GM19035 (cell line): ENCODE results near the gene SCAF1.
A peak's percentile ranks its signal among the peaks of the same experiment; 100 is the strongest.

ENCODE experiments used
- ATAC-seq: cut with Tn5 transposase; IDR thresholded peaks from one replicate; pipeline ENCODE4 v1.9.1; 2021; ENCODE audit not compliant: unreplicated experiment

Gene SCAF1

DNA sequence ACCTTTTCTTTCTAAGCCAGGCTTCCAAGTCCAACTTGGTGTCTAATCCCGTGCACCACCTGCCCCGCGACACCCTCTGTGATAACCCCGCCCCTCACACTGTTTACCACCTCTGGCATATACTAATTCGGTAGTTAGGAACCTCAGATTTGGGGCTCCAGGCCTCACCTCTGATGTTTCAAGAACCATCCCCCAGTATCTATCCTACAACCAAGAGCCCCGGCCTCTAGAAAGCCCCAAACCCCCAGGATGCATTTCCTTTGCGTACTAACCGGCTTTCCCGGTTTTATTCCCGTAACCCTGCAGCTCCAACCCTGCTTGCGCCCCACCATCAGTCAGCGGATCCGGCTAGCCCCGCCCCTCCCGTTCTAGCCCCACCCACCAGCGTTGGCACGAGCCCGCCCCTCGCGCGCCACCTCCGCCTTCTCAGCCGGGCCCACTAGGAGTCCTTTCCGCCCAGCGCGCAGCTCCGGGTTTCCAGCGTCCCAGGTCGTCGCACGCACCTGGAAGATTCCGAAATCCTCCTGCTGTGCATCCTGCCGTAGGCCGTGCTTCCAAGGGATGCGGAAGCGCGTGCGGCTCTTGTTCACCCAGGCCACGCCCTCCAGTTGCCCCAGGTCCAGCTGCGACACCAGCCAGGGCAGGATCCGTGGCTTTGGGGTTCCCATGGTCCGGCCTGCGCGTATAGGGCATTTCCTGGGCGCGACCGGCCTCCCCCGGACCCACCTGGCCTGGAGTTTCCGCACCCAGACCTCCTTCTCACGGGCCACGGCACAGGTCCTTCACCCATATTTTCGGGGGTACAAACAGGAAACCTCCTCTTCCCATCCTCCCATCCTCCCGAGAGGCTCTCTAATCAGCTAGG lies 22.4 kb downstream of the SCAF1 start:
- ATAC-seq = peak; percentile 44

DNA sequence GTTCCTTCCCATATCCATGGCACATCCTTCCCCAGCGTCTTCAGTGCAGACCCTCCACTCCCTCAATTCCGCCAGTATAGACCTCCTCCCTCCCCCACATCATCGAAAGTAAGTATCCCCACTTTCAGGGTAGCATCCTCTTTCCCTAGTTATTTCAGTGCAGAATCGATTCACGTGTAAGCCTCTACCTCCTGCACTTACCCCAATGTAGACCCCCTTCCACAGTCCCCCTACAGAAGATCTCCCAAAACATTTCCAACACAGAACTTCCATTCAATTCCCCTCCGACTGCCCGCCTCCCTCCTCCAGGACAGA lies 23.0 kb downstream of the SCAF1 start:
- ATAC-seq = no peak

DNA sequence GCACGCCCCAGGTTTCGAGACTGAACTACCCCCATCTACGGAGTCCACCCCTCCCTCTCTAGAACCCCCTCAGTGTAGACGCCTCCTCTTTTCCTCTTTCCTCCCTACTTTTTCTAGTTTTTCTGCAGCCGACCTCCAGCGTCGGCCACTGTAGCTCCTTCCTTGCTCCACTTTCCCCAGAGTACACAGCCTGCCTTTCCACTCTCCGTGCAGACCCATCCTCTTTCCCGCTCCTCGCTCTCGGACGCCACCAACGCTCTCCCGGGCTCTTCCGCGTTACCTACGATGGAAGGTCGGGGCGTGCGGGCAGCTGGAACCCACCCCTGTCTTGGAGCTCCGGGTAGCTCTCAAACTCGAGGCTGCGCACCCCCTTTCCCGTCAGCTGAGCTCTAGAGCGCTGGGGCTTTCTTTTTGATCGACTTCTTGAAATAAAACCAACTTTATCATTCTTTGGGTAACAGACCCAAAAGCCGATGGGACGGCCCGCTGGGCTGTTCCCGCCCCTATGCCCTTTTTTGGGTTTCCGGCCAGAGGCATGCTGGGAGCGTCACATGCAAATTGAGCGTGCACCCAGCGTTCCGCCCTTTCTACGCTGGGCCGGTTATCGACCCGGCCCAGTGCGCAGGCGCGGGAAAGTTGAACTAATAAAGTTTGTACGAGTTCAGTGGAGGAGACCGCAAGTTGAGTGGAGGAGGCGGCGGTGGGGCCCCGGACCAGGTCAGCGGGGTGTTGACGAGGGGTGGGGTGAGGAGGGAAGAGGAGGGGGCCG lies 23.5 kb downstream of the SCAF1 start, which contains the start of the genes BCL2L12 and IRF3:
BCL2L12 (plus strand) TSS at position 583 of the 769 bp plus-strand sequence. CDS start 760 bp downstream, outside the sequence.
IRF3 (minus strand) TSS at position 507 of the 769 bp plus-strand sequence. CDS start 1,019 bp downstream, outside the sequence.
- peak; percentile 81 for ATAC-seq

DNA sequence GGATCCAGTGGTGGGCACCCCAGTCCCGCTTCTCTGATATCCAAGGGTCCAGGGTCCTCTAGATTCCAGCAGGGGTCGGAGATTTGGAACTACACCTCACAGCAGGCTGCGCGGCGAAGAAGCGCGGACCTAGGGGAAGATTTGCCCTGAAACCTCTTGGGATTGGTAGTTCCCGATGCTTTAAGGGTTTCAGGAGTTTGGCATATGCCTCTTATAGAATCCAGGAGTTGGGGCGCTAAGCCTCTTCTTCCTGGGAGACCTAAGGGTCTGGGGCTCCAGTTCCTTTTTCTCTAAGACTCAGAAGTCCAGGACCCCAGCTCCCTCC lies 24.1 kb downstream of the SCAF1 start:
- no peak for ATAC-seq

DNA sequence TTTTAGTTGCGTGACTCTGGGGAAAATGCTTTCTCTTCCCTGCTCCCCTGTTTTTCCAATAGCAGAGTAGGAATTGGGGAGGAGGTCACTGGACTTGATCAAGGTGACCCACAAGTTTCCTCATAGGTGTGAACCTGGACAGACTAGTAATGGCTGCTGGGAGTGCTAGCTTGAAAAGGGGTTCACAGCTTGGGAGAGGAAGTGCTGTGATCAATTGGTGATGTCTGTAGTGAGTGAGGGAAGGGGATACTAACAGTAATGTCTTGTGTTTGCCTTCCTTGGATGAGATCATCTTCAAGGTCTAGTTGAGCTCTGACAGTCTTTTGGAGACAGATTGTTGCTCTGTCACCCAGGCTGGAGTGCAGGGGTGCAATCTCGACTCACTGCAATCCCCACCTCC lies 25.5 kb downstream of the SCAF1 start:
- no peak for ATAC-seq

DNA sequence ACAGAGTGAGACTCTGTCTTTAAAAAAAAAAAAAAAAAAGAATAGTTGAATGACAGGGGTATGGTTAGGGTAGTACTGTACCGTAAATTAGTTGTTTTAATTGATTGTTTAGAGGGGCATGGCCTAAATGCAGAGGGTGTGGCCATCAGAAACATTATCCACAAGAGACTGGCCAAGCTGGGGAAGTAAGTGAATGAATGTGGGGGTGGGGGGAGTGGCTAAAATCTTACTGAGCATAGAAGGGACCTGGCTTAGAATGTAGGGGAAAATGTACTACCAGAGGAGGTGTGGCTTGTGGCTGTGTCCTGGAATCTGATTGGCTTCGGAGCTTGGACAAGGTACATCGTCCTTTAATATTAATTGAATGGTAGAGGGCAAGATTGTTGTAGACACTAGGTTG lies 27.5 kb downstream of the SCAF1 start:
- no peak for ATAC-seq

DNA sequence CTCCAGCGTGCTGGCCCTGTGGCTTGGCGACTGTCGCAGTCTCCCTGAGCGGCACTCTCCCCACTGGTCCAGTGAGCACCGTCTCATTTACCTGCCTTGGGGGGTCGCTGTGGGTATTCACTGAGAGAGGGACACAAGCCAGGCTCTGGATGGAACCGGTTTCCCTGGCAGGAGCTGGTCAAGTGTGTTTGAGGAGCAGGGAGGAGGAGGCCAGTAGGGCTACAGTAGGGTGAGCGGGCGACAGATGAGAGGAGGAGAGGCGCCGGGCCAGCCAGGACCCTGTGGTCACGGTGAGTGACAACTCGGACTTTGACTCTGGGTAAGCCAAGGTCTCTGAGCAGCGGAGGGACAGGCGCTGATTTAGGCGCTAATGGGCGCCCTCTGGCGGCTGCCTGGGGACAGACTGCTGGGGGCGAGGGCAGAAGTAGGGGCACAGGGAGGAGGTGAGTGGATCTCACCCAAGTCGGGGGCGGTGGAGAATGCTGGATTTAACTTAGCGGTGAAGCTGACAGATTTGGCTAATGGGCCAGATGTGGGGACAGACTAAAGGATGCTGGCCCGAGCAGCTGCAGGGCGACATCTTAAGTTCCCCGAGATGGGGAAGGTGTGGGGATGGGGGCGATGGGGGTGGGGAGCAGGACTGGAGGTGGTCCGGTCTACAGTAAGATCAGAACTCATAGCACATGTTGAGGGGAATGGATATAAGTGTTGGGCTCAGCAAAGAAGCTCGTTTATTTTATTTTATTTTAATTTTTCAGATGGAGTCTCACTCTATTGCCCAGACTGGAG lies 30.3 kb downstream of the SCAF1 start:
- ATAC-seq = no peak

DNA sequence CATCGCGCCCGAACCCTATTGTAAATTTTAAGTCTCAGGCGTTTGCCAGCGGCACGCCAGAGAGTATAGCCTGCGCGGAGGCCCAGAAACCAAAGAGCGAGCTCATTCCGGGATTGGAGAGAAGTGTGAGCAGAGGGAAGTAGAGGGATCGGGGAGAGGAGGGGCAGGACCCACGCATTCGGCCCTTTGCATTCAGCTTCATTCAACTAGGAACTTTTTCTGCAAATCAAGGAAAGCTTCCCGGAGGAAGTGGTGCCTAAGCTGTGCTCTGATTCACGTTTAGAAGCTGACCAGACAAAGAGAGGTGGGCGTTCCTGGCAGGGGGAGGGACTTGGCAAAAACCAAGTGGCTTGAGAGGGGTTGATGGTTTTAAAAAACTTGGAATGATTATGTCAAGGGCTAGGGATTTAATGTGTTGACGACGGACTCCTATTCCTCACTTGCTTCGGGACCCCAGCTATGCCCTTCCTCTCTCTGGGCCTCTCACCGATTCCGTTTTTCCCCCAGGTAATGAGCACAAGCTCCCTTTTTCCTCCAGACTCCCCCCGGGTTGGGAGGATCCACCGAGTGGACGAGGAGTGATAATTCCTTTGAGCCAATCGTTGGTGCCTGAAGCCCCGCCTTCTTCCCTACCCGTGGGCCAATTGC lies 34.3 kb downstream of the SCAF1 start:
- ATAC-seq = peak; percentile 18

DNA sequence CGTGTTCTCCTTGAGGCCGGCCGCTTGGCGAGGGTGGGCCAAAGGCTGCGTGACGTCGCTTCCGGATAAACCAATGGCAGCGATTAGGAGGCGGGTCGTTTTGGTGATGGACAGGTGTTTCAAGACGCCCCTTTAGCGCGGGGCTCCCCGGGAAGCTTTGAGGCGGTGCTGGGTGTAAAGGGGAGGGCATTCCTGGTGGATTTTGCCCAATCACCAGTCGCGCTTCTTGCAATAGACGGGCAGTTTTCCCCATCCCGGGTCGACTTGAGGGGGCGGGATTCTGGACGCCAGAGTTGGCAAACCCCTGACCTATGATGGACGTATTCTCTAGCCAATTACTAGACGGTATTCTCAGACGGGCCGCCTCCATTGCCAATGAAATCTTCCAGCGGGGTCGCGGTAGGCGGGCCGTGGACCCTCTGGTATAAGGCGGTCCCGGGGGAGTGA lies 34.8 kb downstream of the SCAF1 start:
- peak; percentile 68 for ATAC-seq

DNA sequence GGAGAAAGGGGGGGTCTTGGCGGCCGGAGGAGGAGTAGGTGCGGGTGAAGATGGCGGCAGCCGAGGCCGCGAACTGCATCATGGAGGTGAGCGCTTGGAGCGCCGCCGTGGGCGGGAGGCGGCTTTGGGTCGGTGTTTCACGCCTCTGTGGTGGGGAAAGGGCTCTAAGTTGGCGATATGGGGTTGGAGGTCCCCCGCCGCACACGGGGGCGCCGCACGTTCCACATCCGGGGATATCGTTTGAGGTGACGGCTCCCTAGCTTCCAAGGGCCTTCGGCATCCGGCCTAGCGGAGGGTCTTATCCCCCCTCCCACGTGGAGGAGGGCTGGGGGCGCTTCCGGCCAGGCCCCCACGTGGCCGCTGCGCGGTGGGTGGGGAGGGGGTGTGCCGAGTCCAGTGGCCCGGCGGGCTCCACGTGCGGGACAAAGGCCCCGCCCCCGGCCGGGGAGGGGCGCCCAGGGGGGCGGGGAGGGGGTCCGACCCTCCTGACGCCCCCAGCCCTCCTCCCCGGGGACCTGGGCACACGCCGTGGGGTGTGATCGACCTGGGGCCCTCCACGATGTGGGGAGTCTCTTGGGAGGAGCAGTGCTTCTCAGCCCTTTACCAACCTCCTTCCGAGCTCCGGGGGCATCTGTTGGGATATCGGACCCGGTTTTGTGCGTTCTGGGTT lies 35.4 kb downstream of the SCAF1 start, which contains the start of gene PRMT1:
PRMT1 (plus strand) TSS at position 41 of the 670 bp plus-strand sequence; CDS start at position 51, 10 bp downstream.
- ATAC-seq = no peak

DNA sequence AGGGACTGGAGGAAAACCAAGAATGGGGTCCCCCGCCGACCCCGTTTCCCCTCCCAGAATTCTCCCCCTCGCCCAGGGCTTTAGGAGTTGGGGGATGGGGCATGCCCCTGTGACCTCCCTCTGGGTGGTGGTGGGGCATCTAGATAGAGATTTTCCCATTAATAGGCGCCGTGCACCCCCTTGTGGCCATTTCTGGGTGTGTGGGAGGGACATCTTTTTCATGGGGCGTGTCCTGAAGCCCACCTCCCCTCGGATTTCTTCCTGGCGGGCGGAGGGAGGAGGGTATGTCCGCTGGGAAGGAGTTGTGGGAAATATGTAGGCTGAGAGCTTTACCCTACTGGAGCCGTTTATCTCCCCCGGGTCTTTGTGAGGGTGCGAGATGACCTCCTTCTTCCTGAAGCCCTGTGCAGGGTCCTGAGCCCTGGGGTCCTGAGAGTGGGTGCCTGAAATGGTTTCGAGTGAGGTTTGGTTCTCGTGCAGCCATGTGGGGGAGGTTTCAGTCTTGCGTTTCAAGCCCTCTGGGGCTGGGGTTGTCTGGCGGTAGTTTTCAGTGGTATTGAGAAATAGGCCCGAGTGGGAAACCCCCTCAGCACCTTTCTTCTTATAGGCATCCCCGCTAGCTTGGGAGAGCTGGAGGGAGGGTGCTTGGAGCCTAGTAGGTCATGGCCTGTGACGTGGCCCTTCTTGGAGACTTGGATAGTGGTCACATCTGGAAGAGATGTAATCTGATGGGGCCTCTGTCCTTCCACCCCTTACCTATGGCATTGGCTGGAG lies 36.1 kb downstream of the SCAF1 start:
- ATAC-seq = no peak

DNA sequence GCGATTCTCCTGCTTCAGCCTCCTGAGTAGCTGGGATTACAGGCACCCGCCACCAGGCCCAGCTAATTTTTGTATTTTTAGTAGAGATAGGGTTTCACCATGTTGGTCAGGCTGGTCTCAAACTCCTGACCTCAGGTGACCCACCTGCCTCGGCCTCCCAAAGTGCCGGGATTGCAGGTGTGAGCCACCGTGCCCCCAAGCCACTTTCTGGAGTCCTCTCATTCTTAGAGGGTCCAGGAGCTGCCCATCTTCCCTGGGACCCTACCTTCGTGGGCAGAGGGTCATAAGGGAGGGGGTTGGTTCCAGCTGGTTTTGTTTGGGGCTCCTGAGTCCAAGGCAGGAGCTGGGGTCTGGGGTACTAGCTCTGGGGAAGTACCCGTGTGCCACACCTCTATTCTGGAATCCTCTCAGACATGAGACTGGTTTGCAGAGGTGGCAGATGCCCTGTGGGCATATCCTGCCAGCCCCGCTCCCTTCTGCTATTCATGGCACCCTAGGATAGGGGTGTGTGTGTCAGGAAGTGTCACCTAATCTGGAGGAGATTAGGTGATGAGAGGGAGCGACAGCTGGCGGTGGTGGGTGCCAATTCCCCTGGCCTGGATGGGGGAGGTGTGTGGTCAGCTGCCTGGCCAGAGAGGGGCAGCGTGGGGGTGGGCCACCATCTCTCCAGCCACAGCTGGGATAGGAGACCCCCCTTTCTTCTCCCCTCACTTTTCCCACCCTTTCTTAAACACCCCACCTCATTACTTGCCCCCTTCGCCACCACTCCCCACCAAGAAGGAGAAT lies 37.2 kb downstream of the SCAF1 start:
- no peak for ATAC-seq

DNA sequence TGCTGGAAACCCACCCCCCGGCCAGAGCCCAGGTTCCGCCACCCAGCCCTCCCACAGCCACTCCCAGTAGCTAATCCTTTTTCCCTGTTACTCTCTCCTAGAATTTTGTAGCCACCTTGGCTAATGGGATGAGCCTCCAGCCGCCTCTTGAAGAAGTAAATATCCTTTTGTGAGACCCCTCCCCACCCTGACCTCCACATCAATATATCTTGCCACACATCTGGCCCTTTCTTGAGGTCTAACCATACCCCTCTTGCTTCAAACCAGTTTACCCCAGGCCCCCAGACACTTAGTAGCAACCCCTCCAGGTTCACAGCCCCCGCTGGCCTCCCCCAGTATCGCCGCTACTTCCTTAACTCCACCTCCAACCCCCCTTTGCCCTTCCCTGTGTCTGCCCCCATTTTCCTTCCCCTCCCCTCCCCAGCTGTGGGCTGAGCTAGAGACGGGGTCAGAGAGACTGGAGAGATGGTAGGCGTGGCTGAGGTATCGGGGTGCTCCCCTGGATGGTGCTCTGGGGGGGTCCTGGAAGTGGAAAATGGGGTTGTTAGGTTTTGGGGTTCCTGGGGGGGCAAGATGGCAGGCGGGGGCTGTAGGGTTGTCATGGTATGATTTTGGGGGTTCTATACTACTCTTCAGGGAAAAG lies 37.9 kb downstream of the SCAF1 start:
- ATAC-seq = no peak

DNA sequence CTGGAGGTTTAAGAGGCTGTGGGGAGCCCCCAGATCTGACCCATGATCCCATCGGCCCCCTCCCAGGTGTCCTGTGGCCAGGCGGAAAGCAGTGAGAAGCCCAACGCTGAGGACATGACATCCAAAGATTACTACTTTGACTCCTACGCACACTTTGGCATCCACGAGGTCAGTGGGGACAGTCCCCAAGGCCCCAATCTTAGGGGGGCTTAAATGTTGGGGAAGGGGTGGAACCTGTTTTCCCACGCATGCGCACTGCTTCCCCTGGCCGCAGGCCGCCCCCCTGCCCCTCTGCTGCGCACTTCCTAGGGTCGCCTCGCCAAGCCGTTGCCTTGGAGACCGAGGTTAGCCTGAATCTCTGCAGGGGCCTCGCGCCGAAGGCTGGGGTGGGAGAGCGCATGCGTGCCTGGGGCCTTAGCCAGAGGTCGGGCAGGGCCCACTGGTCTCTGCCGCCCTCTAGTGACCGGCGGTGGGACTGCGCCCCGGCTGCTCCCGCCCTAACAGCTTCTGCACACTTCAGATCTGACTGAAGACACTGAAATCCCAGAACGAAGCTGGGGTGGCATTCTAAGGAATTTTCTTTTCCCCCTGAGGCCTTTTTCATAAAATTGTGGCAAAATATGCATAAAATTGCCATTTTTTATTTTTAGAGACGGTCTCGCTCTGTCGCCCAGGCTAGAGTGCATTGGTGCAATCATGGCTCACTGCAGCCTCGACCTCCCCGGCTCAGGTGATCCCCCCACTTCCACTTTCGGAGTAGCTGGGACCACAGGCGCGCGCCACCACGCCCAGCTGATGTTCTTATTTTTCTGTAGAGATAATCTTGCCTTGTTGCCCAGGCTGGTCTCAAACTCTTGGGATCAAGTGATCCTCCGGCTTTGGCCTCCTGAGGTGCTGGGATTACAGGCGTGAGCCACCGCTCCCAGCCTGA lies 38.7 kb downstream of the SCAF1 start:
- ATAC-seq = no peak

DNA sequence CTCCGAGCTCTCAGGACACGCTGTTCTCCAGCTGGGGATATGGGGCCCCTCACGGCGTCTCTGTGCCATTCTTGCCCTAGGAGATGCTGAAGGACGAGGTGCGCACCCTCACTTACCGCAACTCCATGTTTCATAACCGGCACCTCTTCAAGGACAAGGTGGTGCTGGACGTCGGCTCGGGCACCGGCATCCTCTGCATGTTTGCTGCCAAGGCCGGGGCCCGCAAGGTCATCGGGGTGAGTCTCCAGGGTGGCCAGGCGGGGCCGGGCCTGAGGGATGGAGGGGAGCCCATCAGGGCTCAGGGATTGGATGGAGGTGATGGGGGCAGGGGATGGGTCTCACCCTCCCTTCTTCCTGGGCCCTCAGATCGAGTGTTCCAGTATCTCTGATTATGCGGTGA lies 39.8 kb downstream of the SCAF1 start:
- no peak for ATAC-seq

DNA sequence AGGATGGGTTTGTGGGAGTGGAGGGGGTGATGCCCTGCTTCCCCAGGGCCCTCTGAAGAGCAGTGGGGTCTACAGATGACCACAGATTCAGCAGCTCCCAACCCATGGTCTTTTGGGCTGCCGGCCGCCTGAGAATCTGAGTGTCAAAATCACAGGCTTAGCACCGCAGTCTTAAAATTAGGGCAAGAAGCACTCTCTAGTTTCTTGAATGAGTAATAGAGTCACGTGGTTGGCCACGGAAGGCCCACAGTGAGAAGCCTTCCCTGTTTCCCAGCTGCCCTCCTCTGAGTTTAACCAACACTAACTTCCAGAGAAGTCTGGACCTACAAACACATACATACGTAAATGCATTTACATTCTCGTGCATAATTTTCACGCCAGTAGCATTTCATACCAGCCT lies 40.3 kb downstream of the SCAF1 start:
- ATAC-seq = no peak

DNA sequence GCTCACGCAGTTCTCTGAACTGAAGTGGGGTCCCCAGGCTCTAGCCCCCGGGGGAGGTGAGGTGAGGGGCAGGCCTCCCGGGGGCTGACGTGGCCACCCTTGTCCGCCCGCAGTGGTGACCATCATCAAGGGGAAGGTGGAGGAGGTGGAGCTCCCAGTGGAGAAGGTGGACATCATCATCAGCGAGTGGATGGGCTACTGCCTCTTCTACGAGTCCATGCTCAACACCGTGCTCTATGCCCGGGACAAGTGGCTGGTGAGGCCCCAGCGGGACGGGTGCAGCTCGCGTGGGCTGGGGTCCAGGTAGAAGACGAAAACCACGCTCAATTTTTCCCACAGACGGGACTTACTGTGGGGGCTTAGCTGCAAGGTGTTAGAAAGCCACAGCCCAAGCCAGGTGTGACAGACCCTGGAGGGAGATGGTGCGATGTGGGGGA lies 41.8 kb downstream of the SCAF1 start:
- ATAC-seq = no peak
